ENCODE results near the gene RTP1.

DNA sequence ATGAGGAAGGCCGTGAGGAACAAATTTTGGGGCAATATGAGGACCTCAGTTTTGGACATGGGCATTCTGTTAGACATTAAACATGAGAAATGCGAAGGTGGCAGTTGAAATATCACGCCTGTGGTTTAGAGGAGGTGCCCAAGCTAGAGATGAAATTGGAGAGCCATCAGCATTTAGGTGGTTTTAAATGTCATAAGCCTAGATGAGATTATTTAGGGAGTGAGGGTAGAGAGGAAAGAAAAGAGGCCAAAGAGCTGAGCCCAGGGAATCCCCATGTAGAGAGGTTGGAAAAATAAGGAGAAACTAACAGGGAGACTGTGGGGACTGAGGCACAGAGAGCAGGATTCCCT lies 14.9 kb downstream of the RTP1 start:
- TF ChIP-seq, protein P1, sequence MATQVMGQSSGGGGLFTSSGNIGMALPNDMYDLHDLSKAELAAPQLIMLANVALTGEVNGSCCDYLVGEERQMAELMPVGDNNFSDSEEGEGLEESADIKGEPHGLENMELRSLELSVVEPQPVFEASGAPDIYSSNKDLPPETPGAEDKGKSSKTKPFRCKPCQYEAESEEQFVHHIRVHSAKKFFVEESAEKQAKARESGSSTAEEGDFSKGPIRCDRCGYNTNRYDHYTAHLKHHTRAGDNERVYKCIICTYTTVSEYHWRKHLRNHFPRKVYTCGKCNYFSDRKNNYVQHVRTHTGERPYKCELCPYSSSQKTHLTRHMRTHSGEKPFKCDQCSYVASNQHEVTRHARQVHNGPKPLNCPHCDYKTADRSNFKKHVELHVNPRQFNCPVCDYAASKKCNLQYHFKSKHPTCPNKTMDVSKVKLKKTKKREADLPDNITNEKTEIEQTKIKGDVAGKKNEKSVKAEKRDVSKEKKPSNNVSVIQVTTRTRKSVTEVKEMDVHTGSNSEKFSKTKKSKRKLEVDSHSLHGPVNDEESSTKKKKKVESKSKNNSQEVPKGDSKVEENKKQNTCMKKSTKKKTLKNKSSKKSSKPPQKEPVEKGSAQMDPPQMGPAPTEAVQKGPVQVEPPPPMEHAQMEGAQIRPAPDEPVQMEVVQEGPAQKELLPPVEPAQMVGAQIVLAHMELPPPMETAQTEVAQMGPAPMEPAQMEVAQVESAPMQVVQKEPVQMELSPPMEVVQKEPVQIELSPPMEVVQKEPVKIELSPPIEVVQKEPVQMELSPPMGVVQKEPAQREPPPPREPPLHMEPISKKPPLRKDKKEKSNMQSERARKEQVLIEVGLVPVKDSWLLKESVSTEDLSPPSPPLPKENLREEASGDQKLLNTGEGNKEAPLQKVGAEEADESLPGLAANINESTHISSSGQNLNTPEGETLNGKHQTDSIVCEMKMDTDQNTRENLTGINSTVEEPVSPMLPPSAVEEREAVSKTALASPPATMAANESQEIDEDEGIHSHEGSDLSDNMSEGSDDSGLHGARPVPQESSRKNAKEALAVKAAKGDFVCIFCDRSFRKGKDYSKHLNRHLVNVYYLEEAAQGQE (IDR thresholded peaks at IDR 0.05; ENCODE audit: insufficient read depth in 1 of 2, low read depth in 2 of 2, low read length in 2 of 2), result no peak
- no peak for TF ChIP-seq SIN3A (IDR thresholded peaks at IDR 0.05; ENCODE audit: borderline replicate concordance, insufficient read depth, low read length)
- no peak for TF ChIP-seq POLR2AphosphoS5 (IDR thresholded peaks at IDR 0.05; ENCODE audit: low read depth, low read length)

Measured in PFSK-1 (cell line).